Thymus (tissue), 11 donors: ENCODE results near the gene SYNJ2. TPM values are rescaled to one million over a fixed set of nuclear protein-coding genes. Genes with fewer than 3 reads are reported as not detected.

ENCODE experiments used
- DNase-seq, 9 donors: peaks; one replicate each; pipeline ENCODE4 v3.0.0-alpha.2; 2013; ENCODE audit warnings: low spot score in 9 of 9, low read depth in 6 of 9, missing footprints in 1 of 9
- H3K27ac ChIP-seq, 2 donors: one replicate each; pipeline ENCODE4 v1.5.1; 2013; ENCODE audit warnings: control low read depth in 1 of 2, low read depth in 1 of 2, low read length in 1 of 2, mild to moderate bottlenecking in 1 of 2, moderate library complexity in 1 of 2
- H3K27me3 ChIP-seq, 2 donors: one replicate each; pipeline ENCODE4 v1.5.1; 2013; ENCODE audit warnings: low read length in 1 of 2; ENCODE audit not compliant: control insufficient read depth in 2 of 2, insufficient read depth in 1 of 2
- H3K36me3 ChIP-seq, 2 donors: one replicate each; pipeline ENCODE4 v1.5.1; 2013; ENCODE audit warnings: low read length in 1 of 2, mild to moderate bottlenecking in 1 of 2, moderate library complexity in 1 of 2; ENCODE audit not compliant: control insufficient read depth in 2 of 2, insufficient read depth in 2 of 2
- H3K4me1 ChIP-seq, 2 donors: one replicate each; pipeline ENCODE4 v1.5.1; 2013; ENCODE audit warnings: low read length in 2 of 2; ENCODE audit not compliant: control insufficient read depth in 2 of 2, insufficient read depth in 2 of 2
- H3K4me3 ChIP-seq, 2 donors: one replicate each; pipeline ENCODE4 v1.5.1; 2013; ENCODE audit warnings: low read length in 2 of 2, control low read depth in 1 of 2, mild to moderate bottlenecking in 1 of 2
- H3K9me3 ChIP-seq, 2 donors: one replicate each; pipeline ENCODE4 v1.5.1; 2013; ENCODE audit warnings: low read length in 1 of 2, mild to moderate bottlenecking in 1 of 2; ENCODE audit not compliant: control insufficient read depth in 2 of 2, insufficient read depth in 1 of 2
- WGBS: extraction: QIAGEN DNeasy Blood & Tissue Kit; methylation state at CpG from one replicate; pipeline ENCODE4 v1.1.7; 2013; 5-methylcytosine and 5-hydroxymethylcytosine counted together
- polyA plus RNA-seq: library from polyadenylated mRNA; stranded (reverse); fragments of 200-250 nt; gene quantifications from one replicate; pipeline ENCODE4 v1.2.3, GENCODE V29; 2013
- total RNA-seq: library from RNA; stranded (reverse); fragments of 120-200 nt; gene quantifications from one replicate; pipeline ENCODE4 v1.2.4, GENCODE V29; 2013
- donor health status: healthy.

SYNJ2 gene
- total and polyA plus RNA-seq, 2 donors, result 5.7 to 8.2 TPM

DNA sequence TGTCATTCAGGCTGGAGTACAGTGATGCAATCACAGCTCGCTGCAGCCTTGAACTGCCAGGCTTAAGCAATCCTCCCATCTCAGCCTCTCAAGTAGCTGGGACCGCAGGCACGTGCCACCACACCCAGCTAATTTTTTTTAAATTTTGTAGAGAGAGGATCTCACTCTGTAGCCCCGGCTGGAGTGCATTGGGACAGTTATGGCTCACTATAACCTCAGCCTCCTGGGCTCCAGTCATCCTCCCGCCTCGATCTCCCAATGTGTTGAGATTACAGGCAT lies 99.9 kb downstream of the SYNJ2 start:
- no peak for DNase-seq
- WGBS, result 97% methylated on average over 6 of the region's 6 CpGs
- no peak overlapping the region for H3K27ac ChIP-seq

DNA sequence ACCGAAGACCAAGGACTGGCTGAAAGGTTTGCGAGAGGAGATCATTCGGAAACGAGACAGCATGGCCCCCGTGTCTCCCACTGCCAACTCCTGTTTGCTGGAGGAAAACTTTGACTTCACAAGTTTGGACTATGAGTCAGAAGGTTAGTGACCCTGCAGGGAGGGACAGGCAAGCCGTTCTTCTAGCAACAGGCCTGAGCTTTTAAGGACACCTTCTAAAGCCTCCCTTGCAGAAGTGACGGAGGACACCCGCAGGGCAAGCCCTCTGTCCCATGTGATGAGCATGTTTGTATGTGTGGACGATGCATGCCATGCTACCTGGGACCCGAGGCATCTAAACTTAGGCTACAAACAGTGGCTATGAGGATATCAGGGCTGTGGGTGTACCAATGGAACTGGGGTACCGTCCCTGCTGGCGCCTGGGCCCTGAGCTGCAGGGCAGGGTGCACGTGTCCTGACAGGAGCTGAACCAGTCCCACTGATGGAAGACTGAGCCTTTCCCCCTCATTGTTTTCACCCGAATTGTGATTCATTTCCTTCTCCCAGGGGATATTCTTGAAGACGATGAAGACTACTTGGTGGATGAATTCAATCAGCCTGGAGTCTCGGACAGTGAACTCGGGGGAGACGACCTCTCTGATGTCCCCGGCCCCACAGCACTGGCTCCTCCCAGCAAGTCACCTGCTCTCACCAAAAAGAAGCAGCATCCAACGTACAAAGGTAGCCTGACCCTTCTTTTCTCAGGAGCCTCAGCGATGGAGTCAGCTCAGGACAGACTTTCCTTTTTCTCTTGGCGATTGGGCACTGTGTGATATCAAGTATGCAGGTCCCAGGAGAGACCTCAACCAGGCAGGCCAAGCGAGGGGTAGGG lies 102.0 kb downstream of the SYNJ2 start:
- DNase-seq, result no peak
- Histone ChIP-seq H3K27ac (no peak overlapping the region), H3K27me3 (no peaks in the 10 kb centered on the region), H3K4me3 (no peak overlapping the region), H3K4me1 (peaks cover 25 to 27% of the 10 kb centered on the region in 2 donors), H3K9me3 (no peaks in the 10 kb centered on the region), H3K36me3 (peaks cover 27 to 34% of the 10 kb centered on the region in 2 donors)
- 93% methylated on average over 23 of the region's 23 CpGs for WGBS

More for the DNA sequence above, 99.9 kb downstream of the SYNJ2 start:
- peaks cover 26 to 38% of the 10 kb centered on the region in 2 donors for H3K36me3 ChIP-seq
- H3K4me1 ChIP-seq, result peaks cover 15 to 17% of the 10 kb centered on the region in 2 donors
- H3K9me3 ChIP-seq, result no peaks in the 10 kb centered on the region
- H3K4me3 ChIP-seq, result no peak overlapping the region
- H3K27me3 ChIP-seq, result no peaks in the 10 kb centered on the region

DNA sequence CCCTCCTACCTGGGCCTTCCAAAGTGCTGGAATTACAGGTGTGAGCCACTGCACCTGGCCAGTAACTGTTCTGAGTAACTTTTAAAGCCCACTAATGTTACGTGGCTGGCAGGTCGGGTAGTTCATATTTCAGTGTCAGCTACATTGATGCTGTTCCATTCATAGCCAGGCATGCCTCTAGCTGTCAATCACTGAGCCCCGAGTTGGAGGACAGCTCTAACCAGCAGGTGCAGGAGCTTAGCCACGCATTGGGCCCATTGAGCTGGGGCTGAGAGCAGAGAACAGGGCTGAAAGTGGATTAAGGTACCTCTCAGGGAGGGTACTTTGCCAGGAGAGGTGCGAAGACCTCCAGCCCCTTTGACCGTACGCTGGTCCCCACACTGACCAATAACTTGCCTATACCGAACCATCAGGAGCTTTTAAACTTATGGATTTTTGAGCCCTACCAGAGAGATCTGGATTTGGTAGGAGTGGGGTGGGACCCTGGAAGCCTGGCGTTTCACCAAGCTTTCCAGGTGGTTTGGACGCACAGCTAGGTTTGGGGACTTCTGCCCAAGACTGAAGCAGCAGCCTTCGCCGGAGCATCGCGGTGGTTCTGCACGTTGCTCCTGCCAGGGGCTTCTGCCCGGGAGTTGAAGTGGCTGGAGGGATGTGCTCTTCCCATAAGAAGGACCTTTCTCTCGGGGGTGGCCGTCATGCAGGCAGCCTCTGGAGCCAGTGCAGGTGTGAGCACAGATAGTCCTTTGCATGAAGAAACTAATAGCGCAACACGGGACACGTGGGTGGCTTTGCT lies 103.8 kb downstream of the SYNJ2 start:
- no peak overlapping the region for H3K4me3 ChIP-seq
- peaks cover 25 to 27% of the 10 kb centered on the region in 2 donors for H3K4me1 ChIP-seq
- peaks cover 39 to 42% of the 10 kb centered on the region in 2 donors for H3K36me3 ChIP-seq
- H3K27ac ChIP-seq, result peak overlapping the region; percentile 18 to 95
- no peaks in the 10 kb centered on the region for H3K27me3 ChIP-seq
- DNase-seq, result peak in 2 of 9 donors; percentile 25 to 39
- 80% methylated on average over 21 of the region's 21 CpGs for WGBS
- H3K9me3 ChIP-seq, result no peaks in the 10 kb centered on the region

DNA sequence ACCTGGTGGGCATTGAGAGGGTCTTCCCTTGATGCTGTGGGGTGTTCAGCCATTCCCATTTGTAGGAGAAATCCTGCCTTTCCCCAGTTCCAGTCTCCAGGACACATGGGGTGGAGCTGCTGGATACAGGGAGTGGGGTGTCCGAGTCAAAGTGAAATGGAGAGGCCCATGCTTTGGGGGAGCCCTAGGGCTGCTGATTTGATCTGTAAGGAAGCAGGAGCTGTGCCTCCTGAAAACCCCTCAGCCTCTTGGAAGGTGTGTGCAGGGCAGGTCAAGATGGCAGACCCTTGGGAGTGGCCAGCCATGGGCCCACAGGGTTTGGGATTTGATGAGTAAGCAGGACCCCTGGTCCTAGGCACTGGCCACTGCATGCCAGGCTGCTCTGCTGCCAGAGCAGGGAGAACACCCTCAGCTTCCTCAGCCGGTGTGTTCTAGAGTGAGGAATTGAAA lies 104.4 kb downstream of the SYNJ2 start:
- Histone ChIP-seq H3K9me3 (no peaks in the 10 kb centered on the region), H3K27me3 (no peaks in the 10 kb centered on the region), H3K4me3 (no peak overlapping the region), H3K4me1 (peaks cover 25 to 27% of the 10 kb centered on the region in 2 donors), H3K36me3 (peaks cover 39 to 41% of the 10 kb centered on the region in 2 donors), H3K27ac (peak overlapping the region; percentile 64 to 95)
- 26% methylated on average over 2 of the region's 2 CpGs for WGBS
- no peak for DNase-seq

DNA sequence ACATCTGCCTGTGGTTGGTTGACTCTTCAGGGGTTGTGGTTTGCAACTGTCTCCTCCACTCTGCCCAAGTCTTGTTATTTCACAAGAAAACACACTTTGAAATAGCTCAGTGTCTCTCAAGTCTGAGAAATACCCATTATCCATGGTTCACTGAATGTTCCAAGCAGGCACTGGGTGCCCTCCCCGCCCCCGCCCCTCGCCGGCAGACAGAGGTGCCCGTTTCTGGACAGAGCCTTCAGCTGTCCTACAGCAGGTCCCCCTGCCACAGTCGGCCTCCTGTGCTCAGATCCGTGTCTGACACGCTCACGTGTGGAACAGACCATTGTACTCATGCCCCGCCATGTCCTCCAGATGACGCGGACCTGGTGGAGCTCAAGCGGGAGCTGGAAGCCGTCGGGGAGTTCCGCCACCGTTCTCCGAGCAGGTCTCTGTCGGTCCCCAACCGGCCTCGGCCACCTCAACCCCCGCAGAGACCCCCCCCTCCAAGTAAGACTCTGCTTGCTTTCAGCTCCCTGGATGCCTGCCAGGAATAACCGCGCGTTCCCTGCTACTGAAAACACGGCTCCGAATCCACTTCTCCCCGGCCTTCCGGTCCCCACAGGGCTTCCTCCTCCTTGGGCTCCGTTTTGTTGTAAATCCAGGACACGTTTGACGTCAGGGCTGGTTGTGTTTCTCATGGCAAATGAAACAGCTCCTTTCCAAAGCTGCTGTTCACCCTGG lies 105.0 kb downstream of the SYNJ2 start:
- no peaks in the 10 kb centered on the region for H3K9me3 ChIP-seq
- peaks cover 33 to 35% of the 10 kb centered on the region in 2 donors for H3K36me3 ChIP-seq
- 60% methylated on average over 32 of the region's 32 CpGs for WGBS
- H3K4me3 ChIP-seq, result peak overlapping the region in 1 of 2 donors; percentile 9
- DNase-seq, result peak; percentile 42 to 89 (median 62)
- peak overlapping the region; percentile 85 to 95 for H3K27ac ChIP-seq
- H3K27me3 ChIP-seq, result no peaks in the 10 kb centered on the region
- H3K4me1 ChIP-seq, result peaks cover 25 to 27% of the 10 kb centered on the region in 2 donors

DNA sequence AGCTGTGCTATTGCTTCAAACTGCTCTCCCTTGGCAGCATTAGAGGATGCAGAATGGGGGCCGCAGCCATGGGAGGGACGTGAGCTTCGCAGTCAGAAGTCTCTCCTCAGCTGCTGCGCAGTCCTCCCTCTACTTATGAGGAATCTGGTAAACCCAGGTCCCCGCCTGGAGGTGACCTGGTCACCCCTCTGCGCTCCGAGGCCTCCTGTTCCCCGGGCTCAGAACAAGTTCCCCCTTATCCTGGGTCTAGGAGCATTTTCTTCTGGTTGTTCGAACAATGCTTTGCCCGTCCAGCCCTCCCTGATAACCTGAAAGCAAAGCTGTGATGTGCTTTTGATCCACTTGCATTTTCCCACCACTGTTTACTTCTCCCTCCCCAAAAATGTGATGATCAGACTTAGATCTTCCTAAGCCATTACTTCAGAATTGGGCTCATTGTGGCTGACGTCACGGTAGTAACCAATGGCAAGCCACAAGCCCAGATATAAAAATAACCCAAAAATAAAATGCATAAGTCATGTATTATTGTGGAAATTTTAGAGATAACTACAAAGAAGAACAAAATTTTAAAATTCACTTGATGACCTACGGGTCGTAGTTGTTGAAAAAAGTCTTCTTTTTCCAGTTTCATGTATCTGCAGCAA lies 105.7 kb downstream of the SYNJ2 start:
- no peak for DNase-seq
- no peaks in the 10 kb centered on the region for H3K27me3 ChIP-seq
- H3K27ac ChIP-seq, result peak overlapping the region in 1 of 2 donors; percentile 95
- no peak overlapping the region for H3K4me3 ChIP-seq
- H3K4me1 ChIP-seq, result peaks cover 25 to 27% of the 10 kb centered on the region in 2 donors
- 92% methylated on average over 14 of the region's 14 CpGs for WGBS
- no peaks in the 10 kb centered on the region for H3K9me3 ChIP-seq
- H3K36me3 ChIP-seq, result peaks cover 30 to 33% of the 10 kb centered on the region in 2 donors

DNA sequence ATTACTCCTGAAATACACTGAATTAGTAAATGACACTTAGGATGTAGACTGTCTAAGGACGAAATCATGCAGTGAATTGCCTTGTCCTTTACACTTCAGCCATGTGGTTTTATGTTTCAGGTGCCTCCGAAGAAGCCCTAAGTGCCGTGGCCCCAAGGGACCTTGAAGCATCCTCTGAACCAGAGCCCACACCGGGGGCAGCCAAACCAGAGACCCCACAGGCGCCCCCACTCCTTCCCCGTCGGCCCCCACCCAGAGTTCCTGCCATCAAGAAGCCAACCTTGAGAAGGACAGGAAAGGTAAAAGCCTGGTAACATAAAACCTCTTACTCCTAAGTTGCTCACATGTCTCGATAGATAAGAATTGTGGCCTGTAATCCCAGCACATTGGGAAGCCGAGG lies 111.1 kb downstream of the SYNJ2 start:
- peaks cover 46 to 49% of the 10 kb centered on the region in 2 donors for H3K36me3 ChIP-seq
- 94% methylated on average over 9 of the region's 9 CpGs for WGBS
- H3K4me1 ChIP-seq, result peaks cover 0 to 7% of the 10 kb centered on the region in 2 donors
- no peaks in the 10 kb centered on the region for H3K27me3 ChIP-seq
- H3K4me3 ChIP-seq, result no peak overlapping the region
- no peak overlapping the region for H3K27ac ChIP-seq
- no peak for DNase-seq
- H3K9me3 ChIP-seq, result no peaks in the 10 kb centered on the region

DNA sequence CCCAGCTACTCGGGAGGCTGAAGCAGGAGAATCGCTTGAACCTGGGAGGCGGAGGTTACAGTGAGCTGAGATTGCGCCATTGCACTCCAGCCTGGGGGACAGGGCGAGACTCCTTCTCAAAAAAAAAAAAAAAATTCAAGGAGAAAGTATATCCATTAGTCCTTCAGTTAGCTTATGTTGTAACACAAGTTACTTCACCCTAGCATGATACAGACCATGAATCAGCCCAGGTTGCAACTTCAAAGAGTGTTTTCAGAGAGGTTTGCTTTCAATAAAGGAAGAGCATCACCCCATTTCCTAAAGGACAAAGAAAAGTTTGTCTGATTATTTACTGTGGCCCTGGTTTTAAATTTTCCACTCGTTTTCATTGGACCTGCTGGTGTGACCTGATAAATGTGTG lies 113.4 kb downstream of the SYNJ2 start:
- no peak overlapping the region for H3K4me3 ChIP-seq
- no peak for DNase-seq
- H3K27ac ChIP-seq, result no peak overlapping the region
- WGBS, result 100% methylated on average over 6 of the region's 6 CpGs
- peaks cover 36 to 38% of the 10 kb centered on the region in 2 donors for H3K36me3 ChIP-seq
- peaks cover 0 to 7% of the 10 kb centered on the region in 2 donors for H3K4me1 ChIP-seq
- H3K27me3 ChIP-seq, result no peaks in the 10 kb centered on the region
- H3K9me3 ChIP-seq, result no peaks in the 10 kb centered on the region
